ENCODE data around the gene FBLN2.

Gene FBLN2

GRCh38 chr3:13583251-13584180 is 34.6 kb downstream of the FBLN2 start:
- DNase-seq = no peak

- DNase-seq = no peak
Measured at GRCh38 chr3:13584427-13584891, 35.5 kb downstream of the FBLN2 start.

GRCh38 chr3:13584901-13585300 is 36.0 kb downstream of the FBLN2 start:
- no peak for DNase-seq

GRCh38 chr3:13587442-13587841 is 38.5 kb downstream of the FBLN2 start:
- DNase-seq = no peak

GRCh38 chr3:13588221-13588701 is 39.3 kb downstream of the FBLN2 start:
- no peak for DNase-seq

- no peak for DNase-seq
Measured at GRCh38 chr3:13588993-13589392, 40.1 kb downstream of the FBLN2 start.

- DNase-seq = no peak
Measured at GRCh38 chr3:13590841-13591520, 42.1 kb downstream of the FBLN2 start.

- no peak for DNase-seq
Measured at GRCh38 chr3:13593615-13594014, 44.7 kb downstream of the FBLN2 start.

GRCh38 chr3:13594146-13594545 is 45.2 kb downstream of the FBLN2 start:
- no peak for DNase-seq

GRCh38 chr3:13594991-13595421 is 46.1 kb downstream of the FBLN2 start:
- DNase-seq = no peak

GRCh38 chr3:13595485-13595884 is 46.6 kb downstream of the FBLN2 start:
- no peak for DNase-seq

GRCh38 chr3:13596426-13597205 is 47.7 kb downstream of the FBLN2 start:
- no peak for DNase-seq

GRCh38 chr3:13597661-13598060 is 48.7 kb downstream of the FBLN2 start:
- no peak for DNase-seq

GRCh38 chr3:13598201-13598600 is 49.3 kb downstream of the FBLN2 start:
- no peak for DNase-seq

- no peak for DNase-seq
Measured at GRCh38 chr3:13598926-13599886, 50.3 kb downstream of the FBLN2 start.

GRCh38 chr3:13599887-13600450 is 51.0 kb downstream of the FBLN2 start:
- DNase-seq = no peak

- no peak for DNase-seq
Measured at GRCh38 chr3:13600950-13601691, 52.2 kb downstream of the FBLN2 start.

- no peak for DNase-seq
Measured at GRCh38 chr3:13601692-13602080, 52.8 kb downstream of the FBLN2 start.

- DNase-seq = no peak
Measured at GRCh38 chr3:13605555-13605954, 56.6 kb downstream of the FBLN2 start.

GRCh38 chr3:13607821-13608597 is 59.1 kb downstream of the FBLN2 start:
- DNase-seq = no peak

Measured in activated CD8-positive, alpha-beta memory T cell treated with anti-CD3 and anti-CD28 coated beads, Interleukin-2, amount 50 U/mL, for 48 hours (primary cell).